ENCODE data around the gene LIPF.
"Not testable (repeated sequence)": the region's sequence is repeated elsewhere in the genome, so short reads cannot be mapped to it uniquely, and the experiment has no call there.

The LIPF gene

DNA sequence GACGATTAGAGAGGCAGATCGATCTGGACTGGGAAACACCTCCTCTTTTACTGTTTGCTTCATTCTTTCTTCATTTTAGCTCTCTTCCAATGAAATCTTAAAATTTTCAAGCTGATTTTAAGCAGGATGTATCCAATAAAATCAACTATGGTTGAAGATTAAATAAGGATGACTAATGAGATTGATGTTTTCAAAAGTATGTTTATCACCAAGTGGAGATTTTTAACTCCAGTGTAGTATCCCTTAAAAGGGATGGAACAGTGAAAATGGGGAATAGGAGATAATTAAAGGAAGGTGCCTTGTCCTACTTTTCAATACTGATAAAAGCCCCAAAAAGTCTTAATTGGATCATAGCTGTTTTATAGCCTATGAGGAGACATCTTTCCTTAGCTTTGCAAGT is 11.6 kb upstream of the LIPF start:
- DNase-seq (ENCODE audit: extremely low spot score) = no peak
- TF ChIP-seq BHLHE40 (IDR thresholded peaks at IDR 0.05; ENCODE audit: borderline replicate concordance) = no peak
- TF ChIP-seq ELF4 (IDR thresholded peaks at IDR 0.05) = no peak
- TF ChIP-seq TARDBP (IDR thresholded peaks at IDR 0.05) = no peak
- no peak for TF ChIP-seq LEF1 (IDR thresholded peaks at IDR 0.05; ENCODE audit: borderline replicate concordance)
- TF ChIP-seq HDGF (IDR thresholded peaks at IDR 0.05; ENCODE audit: borderline replicate concordance) = no peak
- TF ChIP-seq ARNT (IDR thresholded peaks at IDR 0.05) = no peak
- TF ChIP-seq NFRKB (IDR thresholded peaks at IDR 0.05) = no peak
- no peak for TF ChIP-seq SUZ12 (IDR thresholded peaks at IDR 0.05)
- no peak for TF ChIP-seq CTBP1 (IDR thresholded peaks at IDR 0.05; ENCODE audit: borderline replicate concordance)
- TF ChIP-seq ZNF384 (IDR thresholded peaks at IDR 0.05) = no peak
- no peak for TF ChIP-seq FOXA1 (IDR thresholded peaks at IDR 0.05)
- no peak for TF ChIP-seq L3MBTL2 (conservative IDR thresholded peaks at IDR 0.05)
- TF ChIP-seq SP1 (IDR thresholded peaks at IDR 0.05) = no peak
- TF ChIP-seq, protein P1, sequence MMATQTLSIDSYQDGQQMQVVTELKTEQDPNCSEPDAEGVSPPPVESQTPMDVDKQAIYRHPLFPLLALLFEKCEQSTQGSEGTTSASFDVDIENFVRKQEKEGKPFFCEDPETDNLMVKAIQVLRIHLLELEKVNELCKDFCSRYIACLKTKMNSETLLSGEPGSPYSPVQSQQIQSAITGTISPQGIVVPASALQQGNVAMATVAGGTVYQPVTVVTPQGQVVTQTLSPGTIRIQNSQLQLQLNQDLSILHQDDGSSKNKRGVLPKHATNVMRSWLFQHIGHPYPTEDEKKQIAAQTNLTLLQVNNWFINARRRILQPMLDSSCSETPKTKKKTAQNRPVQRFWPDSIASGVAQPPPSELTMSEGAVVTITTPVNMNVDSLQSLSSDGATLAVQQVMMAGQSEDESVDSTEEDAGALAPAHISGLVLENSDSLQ (IDR thresholded peaks at IDR 0.05) = no peak
- no peak for TF ChIP-seq FOXM1 (IDR thresholded peaks at IDR 0.05; ENCODE audit: borderline replicate concordance)
- TF ChIP-seq FOXK2 (IDR thresholded peaks at IDR 0.05) = no peak
- ChIA-PET POLR2A (no interaction called here), CTCF (interaction anchor here (0.6 kb wide), 1 partner anchor 841 kb away, joined by 3 read pairs; no protein-coding TSS in a partner anchor)

DNA sequence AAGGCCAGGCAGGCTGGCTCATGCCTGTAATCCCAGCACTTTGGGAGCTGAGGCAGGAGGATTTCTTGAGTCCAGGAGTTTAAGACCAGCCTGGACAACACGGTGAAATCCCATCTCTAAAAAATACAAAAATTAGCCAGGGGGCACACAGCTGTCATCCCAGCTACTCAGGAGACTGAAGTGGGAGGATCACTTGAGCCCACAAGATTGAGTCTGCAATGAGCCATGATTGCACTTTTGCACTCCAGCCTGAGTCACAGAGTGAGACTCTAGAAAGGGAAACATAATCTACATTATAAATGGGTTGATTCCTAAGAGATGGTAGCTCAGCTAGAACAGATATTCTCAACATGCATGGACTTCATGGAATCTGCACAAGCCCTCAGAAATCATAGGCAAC is 6.3 kb upstream of the LIPF start:
- DNase-seq (ENCODE audit: extremely low spot score) = no peak
- TF ChIP-seq ARNT (IDR thresholded peaks at IDR 0.05) (no peak), TARDBP (IDR thresholded peaks at IDR 0.05) (no peak), SP1 (IDR thresholded peaks at IDR 0.05) (no peak), FOXK2 (IDR thresholded peaks at IDR 0.05) (no peak), LEF1 (IDR thresholded peaks at IDR 0.05; ENCODE audit: borderline replicate concordance) (no peak), FOXM1 (IDR thresholded peaks at IDR 0.05; ENCODE audit: borderline replicate concordance) (no peak), FOXA1 (IDR thresholded peaks at IDR 0.05) (no peak), HDGF (IDR thresholded peaks at IDR 0.05; ENCODE audit: borderline replicate concordance) (no peak), ZNF384 (IDR thresholded peaks at IDR 0.05) (no peak), BHLHE40 (IDR thresholded peaks at IDR 0.05; ENCODE audit: borderline replicate concordance) (no peak)
- TF ChIP-seq, protein P1 (IDR thresholded peaks at IDR 0.05) = no peak
- CTCF ChIA-PET = no interaction called here
- POLR2A ChIA-PET = no interaction called here

DNA sequence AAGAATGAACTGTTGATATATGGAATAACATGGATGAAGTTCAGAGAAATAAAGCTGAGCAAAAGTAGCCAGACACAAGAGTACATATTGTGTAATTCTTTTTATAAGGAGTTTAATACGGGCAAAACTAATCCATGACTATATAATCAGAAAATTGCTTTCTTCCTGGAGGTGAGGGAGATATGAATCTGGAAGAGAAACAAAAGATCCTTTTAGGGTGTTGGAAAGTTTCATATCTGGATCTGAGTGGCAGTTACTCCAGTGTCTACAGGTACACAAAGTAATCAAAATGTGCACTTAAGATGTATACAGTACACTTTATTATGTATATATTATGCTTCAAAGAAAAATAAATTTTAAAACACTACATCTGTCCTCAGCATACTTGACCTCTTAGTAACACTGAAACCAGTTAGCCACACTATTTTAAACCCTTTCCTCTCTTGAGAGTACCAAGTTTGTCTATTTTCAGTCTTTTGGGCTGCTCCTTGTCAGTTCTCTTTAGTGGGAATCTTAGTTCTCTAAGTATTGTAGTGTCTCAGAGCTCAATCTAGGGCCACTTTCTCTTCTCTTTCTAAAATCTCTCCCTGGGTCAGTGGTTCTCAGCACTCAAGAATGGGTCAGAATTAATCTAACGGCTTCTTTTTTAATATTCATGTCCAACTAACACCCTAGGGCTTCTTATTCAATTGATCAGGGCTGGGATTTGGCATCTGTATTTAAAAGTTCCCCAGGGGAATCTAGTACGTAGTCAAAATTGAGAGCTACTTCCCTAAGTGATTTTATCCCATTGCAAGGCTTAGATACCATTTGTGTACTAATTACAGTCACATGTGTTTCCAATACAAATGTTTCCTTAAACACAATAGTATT is 4.3 kb upstream of the LIPF start:
- TF ChIP-seq HDGF (IDR thresholded peaks at IDR 0.05; ENCODE audit: borderline replicate concordance) = no peak
- TF ChIP-seq ELF4 (IDR thresholded peaks at IDR 0.05) = no peak
- no peak for TF ChIP-seq FOXM1 (IDR thresholded peaks at IDR 0.05; ENCODE audit: borderline replicate concordance)
- no peak for TF ChIP-seq FOXA1 (IDR thresholded peaks at IDR 0.05)
- TF ChIP-seq CTBP1 (IDR thresholded peaks at IDR 0.05; ENCODE audit: borderline replicate concordance) = no peak
- TF ChIP-seq TARDBP (IDR thresholded peaks at IDR 0.05) = no peak
- TF ChIP-seq FOXK2 (IDR thresholded peaks at IDR 0.05) = no peak
- TF ChIP-seq, protein P1 (IDR thresholded peaks at IDR 0.05) = no peak
- no peak for TF ChIP-seq NFRKB (IDR thresholded peaks at IDR 0.05)
- TF ChIP-seq SUZ12 (IDR thresholded peaks at IDR 0.05) = no peak
- TF ChIP-seq SP1 (IDR thresholded peaks at IDR 0.05) = no peak
- CTCF ChIA-PET = interaction anchor here (0.9 kb wide), 1 partner anchor 95 kb away, joined by 6 read pairs; no protein-coding TSS in a partner anchor
- no peak for DNase-seq (ENCODE audit: extremely low spot score)
- POLR2A ChIA-PET = no interaction called here

DNA sequence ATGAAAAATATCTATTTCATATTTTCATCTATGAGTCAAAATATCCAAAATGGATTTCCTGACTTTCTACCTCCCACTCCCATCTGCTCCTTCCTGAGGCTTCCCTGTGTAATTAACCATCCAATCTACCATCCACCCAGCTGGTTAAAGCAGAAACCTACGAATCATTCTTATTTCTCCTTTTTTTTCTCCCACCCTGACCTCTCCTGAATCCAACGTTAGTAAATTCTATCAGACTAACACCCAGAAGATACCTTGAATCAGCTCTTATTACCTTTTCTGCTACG is 3.7 kb upstream of the LIPF start:
- no peak for TF ChIP-seq BHLHE40 (IDR thresholded peaks at IDR 0.05; ENCODE audit: borderline replicate concordance)
- no peak for TF ChIP-seq NFRKB (IDR thresholded peaks at IDR 0.05)
- TF ChIP-seq HDGF (IDR thresholded peaks at IDR 0.05; ENCODE audit: borderline replicate concordance) = no peak
- CTCF ChIA-PET = interaction anchor here (0.9 kb wide), 1 partner anchor 95 kb away, joined by 6 read pairs; no protein-coding TSS in a partner anchor
- POLR2A ChIA-PET = no interaction called here
- DNase-seq (ENCODE audit: extremely low spot score) = no peak

DNA sequence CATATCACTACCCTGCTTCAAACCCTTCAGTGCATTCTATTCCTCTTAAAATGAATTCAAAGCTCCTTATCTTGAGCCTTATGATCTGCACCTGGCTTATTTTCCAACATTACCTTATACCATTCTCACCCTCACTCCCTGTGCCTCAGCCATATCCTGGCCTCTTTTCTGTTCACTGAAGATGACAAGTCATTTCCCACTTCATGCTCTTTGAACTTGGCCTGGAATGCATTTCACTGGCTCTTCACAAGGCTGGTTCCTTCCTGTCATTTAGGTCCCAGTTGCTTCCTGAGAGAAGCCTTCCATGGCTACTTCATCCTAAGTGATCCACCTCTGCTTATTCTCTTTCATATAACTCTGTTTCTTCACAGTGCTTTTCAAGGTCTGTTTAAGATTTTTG is 3.2 kb upstream of the LIPF start:
- POLR2A ChIA-PET = no interaction called here
- CTCF ChIA-PET = interaction anchor here (0.9 kb wide), 1 partner anchor 96 kb away, joined by 6 read pairs; no protein-coding TSS in a partner anchor
- TF ChIP-seq TARDBP (IDR thresholded peaks at IDR 0.05) = no peak
- TF ChIP-seq FOXA1 (IDR thresholded peaks at IDR 0.05) = no peak
- TF ChIP-seq SP1 (IDR thresholded peaks at IDR 0.05) = no peak
- TF ChIP-seq FOXM1 (IDR thresholded peaks at IDR 0.05; ENCODE audit: borderline replicate concordance) = no peak
- no peak for TF ChIP-seq HDGF (IDR thresholded peaks at IDR 0.05; ENCODE audit: borderline replicate concordance)
- no peak for TF ChIP-seq FOXK2 (IDR thresholded peaks at IDR 0.05)
- no peak for TF ChIP-seq L3MBTL2 (conservative IDR thresholded peaks at IDR 0.05)
- no peak for DNase-seq (ENCODE audit: extremely low spot score)

DNA sequence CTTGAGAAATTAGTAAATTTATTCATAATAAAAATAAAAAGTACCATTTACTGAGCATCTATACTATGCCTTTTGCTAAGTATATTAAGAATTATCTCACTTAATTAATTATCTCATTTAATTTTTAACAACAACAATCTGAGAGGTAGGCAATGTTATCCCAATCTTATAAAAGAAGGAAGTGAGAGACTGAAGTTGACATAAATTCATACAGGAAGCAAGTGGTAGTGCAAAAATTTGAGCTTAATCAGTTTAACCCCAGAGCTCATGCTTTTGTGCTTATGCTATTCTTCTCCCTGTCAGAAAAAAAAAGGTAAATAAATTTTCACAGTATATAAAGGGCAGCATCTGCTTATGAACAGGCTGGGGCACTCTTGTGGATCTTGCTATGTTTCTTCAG is 2.7 kb upstream of the LIPF start:
- ChIA-PET POLR2A (no interaction called here), CTCF (no interaction called here)
- no peak for DNase-seq (ENCODE audit: extremely low spot score)
- TF ChIP-seq ARNT (IDR thresholded peaks at IDR 0.05) (no peak), FOXM1 (IDR thresholded peaks at IDR 0.05; ENCODE audit: borderline replicate concordance) (no peak), HDGF (IDR thresholded peaks at IDR 0.05; ENCODE audit: borderline replicate concordance) (no peak), ZNF384 (IDR thresholded peaks at IDR 0.05) (no peak), FOXA1 (IDR thresholded peaks at IDR 0.05) (no peak), SUZ12 (IDR thresholded peaks at IDR 0.05) (no peak), L3MBTL2 (conservative IDR thresholded peaks at IDR 0.05) (no peak), ELF4 (IDR thresholded peaks at IDR 0.05) (no peak), BHLHE40 (IDR thresholded peaks at IDR 0.05; ENCODE audit: borderline replicate concordance) (no peak), NFRKB (IDR thresholded peaks at IDR 0.05) (no peak), SP1 (IDR thresholded peaks at IDR 0.05) (no peak), LEF1 (IDR thresholded peaks at IDR 0.05; ENCODE audit: borderline replicate concordance) (no peak)

DNA sequence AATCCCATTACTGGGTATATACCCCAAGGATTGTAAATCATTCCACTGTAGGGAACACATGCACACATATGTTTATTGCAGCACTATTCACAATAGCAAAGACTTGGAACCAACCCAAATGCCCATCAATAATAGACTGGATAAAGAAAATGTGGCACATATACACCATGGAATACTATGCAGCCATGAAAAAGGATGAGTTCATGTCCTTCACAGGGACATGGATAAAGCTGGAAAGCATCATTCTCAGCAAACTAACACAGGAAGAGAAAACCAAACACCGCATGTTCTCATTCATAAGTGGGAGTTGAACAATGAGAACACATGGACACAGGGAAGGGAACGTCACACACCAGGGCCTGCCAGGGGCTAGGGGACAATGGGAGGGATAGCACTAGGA is 1.1 kb upstream of the LIPF start:
- DNase-seq (ENCODE audit: extremely low spot score); POLR2A ChIA-PET; CTCF ChIA-PET: not testable (repeated sequence)
